PC-3 (cell line): ENCODE results near the gene PIEZO2.

ENCODE experiments used
- CTCF ChIP-seq: fragments of 300-600 bp; sonication (generic); conservative IDR thresholded peaks from 2 replicates; pipeline ENCODE4 v1.5.1; 2017; ENCODE audit warnings: antibody characterized with exemption, low read depth, mild to moderate bottlenecking, low read length
- EZH2 ChIP-seq: fragments of 300-600 bp; sonication (generic); IDR thresholded peaks from one replicate; pipeline ENCODE4 v1.6.1; 2017; ENCODE audit warnings: antibody characterized with exemption, mild to moderate bottlenecking, low read length; ENCODE audit not compliant: unreplicated experiment

GRCh38 chr18:10727477-10727876 lies 421.9 kb downstream of the PIEZO2 start:
- TF ChIP-seq CTCF = no peak
- TF ChIP-seq EZH2 = no peak
